Lower leg skin (tissue), 3 donors: ENCODE measurements around the gene ZNF793.

Experiments
- POLR2A ChIP-seq, 2 donors: fragments of 450-650 bp; IDR thresholded peaks; one replicate each; pipeline ENCODE4 v1.6.1; 2016 to 2017; ENCODE audit warnings: antibody characterized with exemption in 2 of 2, mild to moderate bottlenecking in 1 of 2, moderate library complexity in 1 of 2
- TF ChIP-seq, protein P1 (sequence below), 3 donors: fragments of 450-650 bp; IDR thresholded peaks; one replicate each; pipeline ENCODE4 v1.5.1; 2016; ENCODE audit warnings: antibody characterized with exemption in 3 of 3, mild to moderate bottlenecking in 3 of 3, moderate library complexity in 2 of 3

DNA sequence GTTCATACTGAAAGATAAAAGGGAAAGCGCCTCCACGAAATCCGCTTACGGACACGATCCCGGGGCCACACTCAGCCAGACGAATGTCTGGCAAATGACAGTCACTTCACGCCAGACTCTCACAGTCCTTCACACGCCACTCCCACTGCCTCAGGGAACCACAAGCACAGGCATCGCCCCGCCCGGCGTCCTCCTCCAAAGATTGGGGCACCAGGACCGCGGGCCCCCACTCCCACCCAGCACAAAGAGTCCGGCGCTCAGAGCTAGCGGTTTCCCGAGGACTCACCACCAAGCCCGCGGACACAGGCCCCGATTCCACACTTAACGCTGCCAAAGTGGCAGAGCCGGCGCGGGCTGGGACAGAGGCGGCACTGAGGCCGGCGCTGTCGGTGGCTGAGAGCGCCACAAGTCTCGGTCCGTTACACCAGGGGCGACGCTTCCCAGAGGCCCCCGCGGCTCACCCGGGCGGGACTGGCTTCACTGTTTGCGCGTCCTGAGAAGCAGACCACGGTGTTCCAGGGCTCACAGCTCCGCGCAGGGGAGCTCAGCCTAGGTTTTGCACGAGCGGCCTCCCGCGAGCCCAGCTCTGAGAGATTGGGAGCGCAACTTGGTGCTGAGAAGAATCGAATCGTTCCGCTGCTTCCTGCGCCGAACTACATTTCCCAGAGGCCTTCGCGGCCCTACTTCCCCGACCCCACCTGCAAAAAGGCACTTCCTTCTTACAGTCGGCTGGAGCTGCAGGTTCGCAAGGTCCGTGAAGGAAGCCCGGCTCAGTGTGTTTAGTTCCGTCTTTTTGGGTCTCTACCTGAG lies 39.7 kb upstream of the ZNF793 start, which contains the start of gene ZNF569:
- TF ChIP-seq, protein P1, sequence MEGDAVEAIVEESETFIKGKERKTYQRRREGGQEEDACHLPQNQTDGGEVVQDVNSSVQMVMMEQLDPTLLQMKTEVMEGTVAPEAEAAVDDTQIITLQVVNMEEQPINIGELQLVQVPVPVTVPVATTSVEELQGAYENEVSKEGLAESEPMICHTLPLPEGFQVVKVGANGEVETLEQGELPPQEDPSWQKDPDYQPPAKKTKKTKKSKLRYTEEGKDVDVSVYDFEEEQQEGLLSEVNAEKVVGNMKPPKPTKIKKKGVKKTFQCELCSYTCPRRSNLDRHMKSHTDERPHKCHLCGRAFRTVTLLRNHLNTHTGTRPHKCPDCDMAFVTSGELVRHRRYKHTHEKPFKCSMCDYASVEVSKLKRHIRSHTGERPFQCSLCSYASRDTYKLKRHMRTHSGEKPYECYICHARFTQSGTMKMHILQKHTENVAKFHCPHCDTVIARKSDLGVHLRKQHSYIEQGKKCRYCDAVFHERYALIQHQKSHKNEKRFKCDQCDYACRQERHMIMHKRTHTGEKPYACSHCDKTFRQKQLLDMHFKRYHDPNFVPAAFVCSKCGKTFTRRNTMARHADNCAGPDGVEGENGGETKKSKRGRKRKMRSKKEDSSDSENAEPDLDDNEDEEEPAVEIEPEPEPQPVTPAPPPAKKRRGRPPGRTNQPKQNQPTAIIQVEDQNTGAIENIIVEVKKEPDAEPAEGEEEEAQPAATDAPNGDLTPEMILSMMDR (IDR thresholded peaks at IDR 0.05): no peak
- no peak for TF ChIP-seq POLR2A (IDR thresholded peaks at IDR 0.05)
